Mammary epithelial cell (primary cell): ENCODE results near the gene FOXK2.

Source experiments
- CTCF ChIP-seq, 2 donors: IDR thresholded peaks in 1 of 2; conservative IDR thresholded peaks in 1 of 2; 2 replicates each; pipeline ENCODE4 v1.5.1; 2011 to 2012; ENCODE audit warnings: inconsistent platforms in 2 of 2, low read length in 2 of 2, mild to moderate bottlenecking in 2 of 2, control low read depth in 1 of 2, low read depth in 1 of 2; ENCODE audit not compliant: insufficient read depth in 1 of 2; ENCODE audit errors: extremely low read depth in 1 of 2
- EZH2 ChIP-seq: IDR thresholded peaks from 2 replicates; pipeline ENCODE4 v1.6.1; 2012; ENCODE audit warnings: low read length, inconsistent platforms, borderline replicate concordance

- TF ChIP-seq CTCF (conservative IDR thresholded peaks at IDR 0.05 in 1 of 2, IDR thresholded peaks at IDR 0.05 in 1 of 2; ENCODE audit: extremely low read depth in 1 of 2, insufficient read depth in 1 of 2, low read depth in 1 of 2, low read length in 2 of 2), result no peak
- TF ChIP-seq EZH2, result no peak
These were observed 47.8 kb downstream of the FOXK2 start for GRCh38 chr17:82567286-82567685.
